BE2C (cell line): Measurements from ENCODE around the gene CDC123.
"Not testable (repeated sequence)": the region's sequence is repeated elsewhere in the genome, so short reads cannot be mapped to it uniquely, and the experiment has no call there.

Source experiments
- DNase-seq: peaks from one replicate; pipeline ENCODE4 v3.0.0-alpha.2; 2020
- H3K27me3 ChIP-seq: fragments of 250-450 bp; sonication (Bioruptor Pico); 2 replicates; pipeline ENCODE4 v1.5.1; 2020; ENCODE audit warnings: mild to moderate bottlenecking
- H3K36me3 ChIP-seq: fragments of 250-450 bp; sonication (Bioruptor Pico); 2 replicates; pipeline ENCODE4 v1.5.1; 2020; ENCODE audit warnings: mild to moderate bottlenecking
- H3K4me1 ChIP-seq: fragments of 250-450 bp; sonication (Bioruptor Pico); 2 replicates; pipeline ENCODE4 v1.5.1; 2020
- H3K4me3 ChIP-seq: 2 replicates; pipeline ENCODE4 v1.5.1; 2011; ENCODE audit warnings: low read depth, low read length
- H3K9me3 ChIP-seq: fragments of 250-450 bp; sonication (Bioruptor Pico); 2 replicates; pipeline ENCODE4 v1.5.1; 2020
- TF ChIP-seq, protein P1 (sequence below): IDR thresholded peaks from 2 replicates; pipeline ENCODE4 v1.5.1; 2012; ENCODE audit warnings: mild to moderate bottlenecking, low read depth, low read length

Gene CDC123

DNA sequence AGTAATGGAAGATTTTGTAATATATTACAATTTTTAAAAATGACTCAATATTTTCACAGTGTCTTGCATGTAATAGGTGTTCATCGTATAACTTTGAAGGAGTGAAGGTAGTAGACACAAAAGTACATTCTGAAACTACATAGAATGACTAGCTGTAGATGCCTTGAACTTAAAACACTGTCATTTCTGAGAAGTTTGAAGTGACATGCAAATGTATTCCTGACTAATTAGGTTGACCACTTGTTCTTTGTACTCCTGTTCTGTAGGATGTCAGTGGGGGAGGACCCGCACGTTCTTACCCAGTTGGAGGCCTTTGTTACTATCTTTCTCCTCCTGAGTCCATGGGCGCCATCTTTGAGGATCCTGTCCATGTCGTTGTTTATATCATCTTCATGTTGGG is 35.3 kb upstream of the CDC123 start:
- H3K36me3 ChIP-seq: no peaks in the 10 kb centered on the region; the same call in none of the 2 replicates
- TF ChIP-seq, protein P1, sequence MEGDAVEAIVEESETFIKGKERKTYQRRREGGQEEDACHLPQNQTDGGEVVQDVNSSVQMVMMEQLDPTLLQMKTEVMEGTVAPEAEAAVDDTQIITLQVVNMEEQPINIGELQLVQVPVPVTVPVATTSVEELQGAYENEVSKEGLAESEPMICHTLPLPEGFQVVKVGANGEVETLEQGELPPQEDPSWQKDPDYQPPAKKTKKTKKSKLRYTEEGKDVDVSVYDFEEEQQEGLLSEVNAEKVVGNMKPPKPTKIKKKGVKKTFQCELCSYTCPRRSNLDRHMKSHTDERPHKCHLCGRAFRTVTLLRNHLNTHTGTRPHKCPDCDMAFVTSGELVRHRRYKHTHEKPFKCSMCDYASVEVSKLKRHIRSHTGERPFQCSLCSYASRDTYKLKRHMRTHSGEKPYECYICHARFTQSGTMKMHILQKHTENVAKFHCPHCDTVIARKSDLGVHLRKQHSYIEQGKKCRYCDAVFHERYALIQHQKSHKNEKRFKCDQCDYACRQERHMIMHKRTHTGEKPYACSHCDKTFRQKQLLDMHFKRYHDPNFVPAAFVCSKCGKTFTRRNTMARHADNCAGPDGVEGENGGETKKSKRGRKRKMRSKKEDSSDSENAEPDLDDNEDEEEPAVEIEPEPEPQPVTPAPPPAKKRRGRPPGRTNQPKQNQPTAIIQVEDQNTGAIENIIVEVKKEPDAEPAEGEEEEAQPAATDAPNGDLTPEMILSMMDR: no peak
- no peak for DNase-seq
- no peaks in the 10 kb centered on the region; the same call in 1 of the 2 replicates for H3K4me1 ChIP-seq
- H3K4me3 ChIP-seq: no peak overlapping the region
- no peaks in the 10 kb centered on the region for H3K27me3 ChIP-seq
- no peaks in the 10 kb centered on the region for H3K9me3 ChIP-seq

DNA sequence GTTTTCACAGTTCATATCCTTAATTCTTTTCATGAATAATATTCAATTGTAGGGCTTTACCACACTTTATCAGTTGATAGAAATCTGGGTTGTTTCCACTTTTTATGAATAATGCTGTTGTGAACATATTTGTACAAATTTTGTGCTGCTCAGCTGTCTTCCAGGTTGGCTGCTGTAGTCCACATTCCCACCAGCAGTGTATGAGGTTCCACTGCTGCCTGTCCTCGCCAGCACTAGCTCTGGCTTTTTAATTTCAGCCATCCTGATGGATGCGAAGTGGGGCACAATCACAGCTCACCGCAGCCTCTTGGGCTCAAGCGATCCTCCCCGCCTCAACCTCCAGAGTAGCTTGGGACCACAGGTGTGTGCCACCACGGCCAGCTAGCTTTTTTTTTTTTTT is 33.1 kb upstream of the CDC123 start:
- TF ChIP-seq, protein P1: no peak
- DNase-seq: no peak
- peaks cover 5% of the 10 kb centered on the region for H3K4me1 ChIP-seq
- H3K4me3 ChIP-seq: no peak overlapping the region
- H3K9me3 ChIP-seq: no peaks in the 10 kb centered on the region
- peaks cover 9% of the 10 kb centered on the region for H3K36me3 ChIP-seq
- no peaks in the 10 kb centered on the region; the same call in 1 of the 2 replicates for H3K27me3 ChIP-seq

DNA sequence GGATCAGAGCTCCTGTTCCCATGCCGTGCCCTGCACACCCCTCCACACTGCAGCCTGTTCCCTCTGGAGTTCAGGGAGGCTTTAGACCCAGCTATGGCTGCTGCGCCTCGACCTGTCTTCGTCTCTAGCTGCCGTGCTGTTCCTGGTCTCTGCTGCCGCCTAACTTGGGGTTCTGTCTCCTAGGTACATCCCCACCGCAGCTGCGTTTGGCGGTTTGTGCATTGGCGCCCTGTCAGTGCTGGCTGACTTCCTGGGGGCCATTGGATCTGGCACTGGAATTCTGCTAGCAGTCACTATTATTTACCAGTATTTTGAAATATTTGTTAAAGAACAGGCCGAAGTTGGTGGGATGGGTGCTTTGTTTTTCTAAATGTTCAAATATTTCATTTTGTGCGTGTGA is 31.9 kb upstream of the CDC123 start:
- peaks cover 5% of the 10 kb centered on the region for H3K4me1 ChIP-seq
- no peak for DNase-seq
- no peak overlapping the region for H3K4me3 ChIP-seq
- no peaks in the 10 kb centered on the region; the same call in 1 of the 2 replicates for H3K27me3 ChIP-seq
- H3K36me3 ChIP-seq: peaks cover 9% of the 10 kb centered on the region
- TF ChIP-seq, protein P1: no peak
- no peaks in the 10 kb centered on the region for H3K9me3 ChIP-seq

DNA sequence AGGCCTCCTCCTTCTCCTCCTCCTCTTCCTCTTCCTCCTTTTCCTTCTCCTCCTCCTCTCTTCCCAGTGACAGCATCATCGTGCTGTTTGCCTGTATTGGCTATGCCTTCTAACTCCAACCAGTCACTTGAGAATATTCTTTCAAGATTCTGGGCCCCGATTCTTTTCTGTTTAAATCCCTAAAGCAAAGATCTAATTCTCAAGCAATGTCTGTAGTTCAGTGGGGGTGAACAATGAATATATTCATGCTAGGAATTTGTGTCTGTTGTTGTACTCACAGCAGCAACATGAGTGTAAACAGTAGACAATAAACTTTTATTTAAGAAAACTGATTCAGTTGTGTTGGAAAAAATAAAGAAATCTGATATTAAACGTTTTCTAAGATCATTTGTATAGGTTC is 31.0 kb upstream of the CDC123 start:
- TF ChIP-seq, protein P1: no peak
- no peak overlapping the region for H3K4me3 ChIP-seq
- H3K4me1 ChIP-seq: peaks cover 5% of the 10 kb centered on the region
- DNase-seq: no peak
- H3K27me3 ChIP-seq: no peaks in the 10 kb centered on the region; the same call in 1 of the 2 replicates
- no peaks in the 10 kb centered on the region for H3K9me3 ChIP-seq
- H3K36me3 ChIP-seq: peaks cover 9% of the 10 kb centered on the region

DNA sequence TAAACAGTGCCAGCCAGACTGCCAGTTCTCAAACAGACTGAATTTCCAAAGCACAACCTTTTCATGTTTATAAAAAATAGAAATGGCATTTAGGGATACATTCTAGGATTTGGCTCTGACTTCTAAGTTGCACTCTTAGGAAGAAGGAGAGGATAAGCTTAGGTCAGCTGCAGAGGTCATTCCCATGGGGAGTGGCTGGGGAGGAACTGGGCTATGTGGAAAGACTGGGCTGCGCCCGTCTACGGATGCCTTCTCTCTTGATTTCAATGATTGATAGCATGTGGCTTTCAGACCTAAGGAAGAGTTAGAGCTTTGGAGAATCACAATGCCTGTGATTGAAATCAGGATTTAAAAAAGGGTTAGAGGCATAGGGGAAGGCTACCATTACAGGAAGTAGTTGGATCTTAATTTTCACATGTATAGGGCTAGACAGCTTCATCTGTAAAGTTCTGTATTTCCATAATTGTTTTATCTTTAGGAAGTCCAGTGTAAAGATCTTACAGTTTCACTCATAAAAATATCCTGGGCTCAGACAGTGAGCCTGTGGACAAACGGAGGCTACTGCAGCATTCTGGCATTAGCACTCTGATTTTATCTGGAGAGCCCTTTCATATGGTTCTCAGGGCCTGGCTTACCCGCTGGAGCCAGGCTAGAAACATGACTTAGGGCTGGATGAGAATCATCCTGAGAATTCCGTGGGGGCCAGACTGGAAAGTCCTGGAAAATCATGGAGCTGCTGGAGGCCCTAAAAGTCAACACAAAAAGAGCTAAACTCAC is 29.8 kb upstream of the CDC123 start:
- no peak overlapping the region for H3K4me3 ChIP-seq
- H3K36me3 ChIP-seq: peaks cover 12% of the 10 kb centered on the region
- DNase-seq: peak; percentile 42
- no peaks in the 10 kb centered on the region for H3K9me3 ChIP-seq
- TF ChIP-seq, protein P1: no peak
- no peaks in the 10 kb centered on the region; the same call in 1 of the 2 replicates for H3K27me3 ChIP-seq
- peaks cover 5% of the 10 kb centered on the region for H3K4me1 ChIP-seq

DNA sequence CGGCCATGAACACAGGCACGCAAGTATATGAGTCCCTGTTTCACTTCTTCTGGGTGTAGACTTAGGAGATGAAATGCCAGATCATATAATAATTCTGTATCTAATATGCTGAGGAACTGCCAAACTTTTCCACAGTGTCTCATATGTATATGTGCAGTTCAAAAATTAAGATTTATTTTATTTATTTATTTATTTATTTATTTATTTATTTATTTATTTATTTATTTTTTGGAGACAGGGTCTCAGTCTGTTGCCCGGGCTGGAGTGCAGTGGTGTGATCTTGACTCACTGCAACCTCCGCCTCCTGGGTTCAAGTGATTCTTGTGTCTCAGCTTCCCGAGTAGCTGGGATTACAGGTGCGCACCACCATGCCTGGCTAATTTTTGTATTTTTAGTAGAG is 24.5 kb upstream of the CDC123 start:
- peaks cover 38% of the 10 kb centered on the region for H3K36me3 ChIP-seq
- not testable (repeated sequence) for H3K27me3 ChIP-seq, H3K4me1 ChIP-seq, H3K9me3 ChIP-seq, H3K4me3 ChIP-seq, DNase-seq
